Right lobe of liver (tissue), 4 donors: ENCODE results near the gene ELAC2.

Experiments
- POLR2A ChIP-seq: fragments of 450-650 bp; IDR thresholded peaks from one replicate; pipeline ENCODE4 v1.6.1; 2017; ENCODE audit warnings: antibody characterized with exemption, mild to moderate bottlenecking
- TF ChIP-seq, protein P1 (sequence below), 4 donors: fragments of 200-600 bp in 3 of 4; fragments of 450-650 bp in 1 of 4; IDR thresholded peaks; one replicate each; pipeline versions ENCODE4 v1.5.1 to v1.8.0; 2016 to 2022; ENCODE audit warnings: antibody characterized with exemption in 4 of 4, mild to moderate bottlenecking in 2 of 4
- donor health status: DM: no; HTN: no; CAD: no.
- donor health status: DM: no; HTN: no; CAD: no.
- donor health status: DM: no; HTN: yes; CAD: no.

DNA sequence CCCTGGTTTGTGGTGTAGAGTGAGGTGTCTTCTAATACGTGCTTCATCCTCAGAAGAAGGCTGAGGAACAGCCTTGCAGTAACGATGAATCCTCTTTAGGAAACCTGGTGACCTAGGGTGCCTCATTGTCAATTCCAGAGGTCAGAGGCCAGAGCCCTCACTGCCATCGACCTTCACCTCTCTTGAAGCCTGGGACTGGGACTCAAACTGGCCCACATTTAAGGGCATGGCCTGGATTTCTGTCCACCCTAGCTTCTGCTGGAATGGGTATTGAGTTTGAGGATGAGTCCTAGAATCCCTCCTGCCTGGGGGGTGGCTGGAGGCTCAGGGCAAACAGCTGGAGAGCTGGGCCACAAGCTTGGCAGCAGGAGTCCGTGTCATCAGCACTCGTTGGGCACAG lies 38.6 kb downstream of the ELAC2 start:
- TF ChIP-seq, protein P1, sequence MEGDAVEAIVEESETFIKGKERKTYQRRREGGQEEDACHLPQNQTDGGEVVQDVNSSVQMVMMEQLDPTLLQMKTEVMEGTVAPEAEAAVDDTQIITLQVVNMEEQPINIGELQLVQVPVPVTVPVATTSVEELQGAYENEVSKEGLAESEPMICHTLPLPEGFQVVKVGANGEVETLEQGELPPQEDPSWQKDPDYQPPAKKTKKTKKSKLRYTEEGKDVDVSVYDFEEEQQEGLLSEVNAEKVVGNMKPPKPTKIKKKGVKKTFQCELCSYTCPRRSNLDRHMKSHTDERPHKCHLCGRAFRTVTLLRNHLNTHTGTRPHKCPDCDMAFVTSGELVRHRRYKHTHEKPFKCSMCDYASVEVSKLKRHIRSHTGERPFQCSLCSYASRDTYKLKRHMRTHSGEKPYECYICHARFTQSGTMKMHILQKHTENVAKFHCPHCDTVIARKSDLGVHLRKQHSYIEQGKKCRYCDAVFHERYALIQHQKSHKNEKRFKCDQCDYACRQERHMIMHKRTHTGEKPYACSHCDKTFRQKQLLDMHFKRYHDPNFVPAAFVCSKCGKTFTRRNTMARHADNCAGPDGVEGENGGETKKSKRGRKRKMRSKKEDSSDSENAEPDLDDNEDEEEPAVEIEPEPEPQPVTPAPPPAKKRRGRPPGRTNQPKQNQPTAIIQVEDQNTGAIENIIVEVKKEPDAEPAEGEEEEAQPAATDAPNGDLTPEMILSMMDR (IDR thresholded peaks at IDR 0.05): no peak
- TF ChIP-seq POLR2A: no peak
